Activated naive CD4-positive, alpha-beta T cell (primary cell): Measurements from ENCODE around the gene COL20A1.

Experiments
- DNase-seq, 4 experiments: peaks; one replicate each; lab custom pipeline; 2025; lab: John Stamatoyannopoulos, UW

Gene COL20A1

DNA sequence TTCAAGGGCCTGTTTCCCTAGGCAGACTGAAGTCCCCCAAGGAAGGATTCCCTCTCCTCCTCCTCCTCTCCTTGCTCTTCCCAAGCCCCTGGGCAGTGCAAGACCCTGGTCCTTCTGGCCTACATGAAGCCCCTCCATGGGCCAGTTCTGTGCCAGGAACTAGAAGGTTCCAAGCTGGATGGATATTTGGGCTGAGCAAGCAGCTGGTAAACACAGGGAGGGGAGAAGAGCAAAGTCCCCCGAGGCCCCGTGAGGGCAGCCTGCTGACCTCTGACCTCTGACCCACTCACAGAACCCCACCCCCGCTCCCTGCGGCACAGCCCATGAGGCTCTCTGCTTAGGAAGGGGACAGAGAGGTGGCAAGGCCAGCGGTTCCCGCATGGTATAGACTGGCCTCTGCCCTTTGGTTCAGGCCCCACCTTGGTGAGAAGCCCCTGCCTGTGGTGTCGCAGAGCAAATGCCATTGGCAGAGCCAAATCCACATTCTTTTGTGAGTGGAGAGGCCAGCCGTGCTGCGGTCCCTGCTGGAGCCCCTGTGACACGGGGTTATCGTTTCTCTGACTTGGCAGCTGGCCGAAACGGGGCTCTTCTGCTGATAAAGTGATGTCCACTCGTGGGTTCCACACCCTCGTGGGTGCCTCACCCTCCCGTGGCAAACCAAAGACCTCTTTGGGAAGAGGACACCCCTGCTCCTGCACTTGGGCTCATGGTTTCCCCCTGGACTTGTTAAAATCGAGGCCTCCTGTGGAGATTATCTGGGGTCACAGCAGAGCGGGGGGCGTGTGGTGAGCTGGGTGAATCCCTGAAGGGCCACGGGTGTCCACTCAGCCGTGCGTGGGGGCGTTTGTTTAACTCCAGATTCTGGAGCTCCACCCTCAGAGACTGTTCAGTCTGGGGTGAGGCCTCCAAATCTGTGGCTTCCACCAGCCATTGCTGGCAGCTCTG, 70.3 kb downstream of the COL20A1 start:
- DNase-seq: no peak

DNA sequence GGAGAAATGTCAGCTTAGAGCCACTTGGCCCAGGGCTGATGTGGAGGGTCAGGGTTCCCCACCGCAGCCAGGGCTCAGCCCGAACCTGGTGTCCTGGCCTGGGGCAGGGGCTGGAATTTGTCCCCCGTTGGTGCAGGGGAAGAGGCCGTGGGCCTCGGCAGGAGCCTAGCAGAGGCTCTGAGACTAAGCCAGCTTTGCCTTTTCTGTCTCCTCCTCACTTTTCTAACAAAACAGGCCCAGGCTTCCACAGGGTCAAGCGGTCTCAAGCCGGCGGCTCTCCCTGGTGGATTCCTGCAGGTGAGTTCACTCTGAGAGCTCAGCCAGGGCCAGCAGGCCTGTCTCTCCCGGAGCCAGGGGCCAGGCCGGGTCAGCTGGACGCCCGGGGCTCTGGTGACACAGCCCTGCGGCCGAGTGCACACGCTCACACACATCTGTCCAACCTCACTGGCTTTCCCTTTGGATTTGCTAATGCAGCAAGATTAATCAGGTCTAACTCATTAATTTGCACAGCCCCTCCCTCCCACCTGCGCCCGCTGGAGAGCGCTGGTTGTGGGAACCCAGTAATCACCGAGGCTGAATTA, 71.1 kb downstream of the COL20A1 start:
- DNase-seq: no peak

DNA sequence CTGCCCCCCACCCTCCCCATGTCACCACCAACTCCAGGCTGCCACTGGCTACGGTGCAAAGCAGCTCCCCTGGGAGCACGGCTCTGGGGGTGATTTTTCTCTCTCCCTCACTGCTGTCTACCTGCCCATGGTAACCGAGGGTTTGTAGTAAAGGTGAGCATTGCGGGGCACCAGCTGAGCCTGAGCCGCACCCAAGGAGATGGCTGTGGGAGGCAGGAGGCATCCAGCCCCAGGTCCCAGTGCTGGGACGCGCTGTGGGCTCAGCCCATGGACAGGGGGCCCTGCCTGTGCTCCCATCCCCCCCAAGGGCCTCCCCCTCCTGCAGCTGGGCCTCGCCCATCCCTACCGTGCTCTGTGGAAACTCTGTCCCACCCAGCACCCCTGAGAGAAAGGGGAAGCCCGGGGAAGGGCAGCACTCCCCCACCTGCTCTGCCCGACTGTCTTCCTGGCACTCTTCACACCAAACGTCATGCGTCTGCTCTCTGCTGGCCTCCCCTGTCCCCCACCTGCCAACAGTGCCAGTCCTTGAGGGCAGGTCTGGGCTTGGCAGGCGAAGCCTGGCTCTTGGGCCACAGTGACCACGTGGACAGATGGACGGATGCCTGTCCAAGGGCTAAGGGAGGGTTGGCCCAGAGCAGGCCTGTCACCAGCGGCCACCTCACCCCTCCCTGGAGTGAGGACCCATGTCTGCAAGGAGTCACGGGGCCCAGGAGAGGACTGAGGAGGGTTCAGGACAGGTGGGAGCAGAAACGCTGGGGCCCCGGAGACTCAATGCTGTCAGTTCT, 72.0 kb downstream of the COL20A1 start:
- DNase-seq: no peak

DNA sequence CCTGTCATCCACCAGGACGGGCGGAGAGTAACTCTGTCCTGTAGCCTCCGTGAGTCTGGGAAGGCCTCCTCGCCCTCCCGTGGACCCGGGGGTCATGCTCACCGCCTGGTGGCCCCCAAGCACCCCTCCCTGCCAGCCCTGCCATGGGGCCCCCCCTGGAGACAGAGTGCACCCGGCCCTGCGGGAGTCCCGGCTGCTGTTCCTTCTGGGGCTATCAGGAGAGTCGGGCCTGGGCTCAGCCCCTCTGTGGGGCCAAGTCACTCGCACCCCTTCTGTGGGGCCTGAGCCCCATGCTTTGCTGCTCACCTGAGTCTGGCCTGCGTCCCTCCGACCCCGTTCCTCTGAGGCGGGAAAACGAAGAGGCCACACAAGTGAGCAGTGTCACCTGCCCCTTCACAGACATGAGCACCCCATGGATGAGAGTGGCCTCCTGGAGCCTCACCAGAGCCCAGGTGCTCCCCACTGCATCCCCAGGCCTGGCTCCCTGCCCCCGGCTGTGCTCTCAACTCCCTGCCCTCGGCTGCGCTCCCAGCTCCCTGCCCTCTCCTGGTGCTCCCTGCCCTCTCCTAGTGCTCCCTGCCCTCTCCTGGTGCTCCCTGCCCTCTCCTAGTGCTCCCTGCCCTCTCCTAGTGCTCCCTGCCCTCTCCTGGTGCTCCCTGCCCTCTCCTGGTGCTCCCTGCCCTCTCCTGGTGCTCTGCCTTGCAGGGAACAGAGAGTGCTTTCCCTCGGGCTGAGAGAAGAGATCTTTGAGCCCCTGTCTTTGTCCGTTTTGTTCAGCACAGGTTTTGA, 72.8 kb downstream of the COL20A1 start:
- DNase-seq: no peak

DNA sequence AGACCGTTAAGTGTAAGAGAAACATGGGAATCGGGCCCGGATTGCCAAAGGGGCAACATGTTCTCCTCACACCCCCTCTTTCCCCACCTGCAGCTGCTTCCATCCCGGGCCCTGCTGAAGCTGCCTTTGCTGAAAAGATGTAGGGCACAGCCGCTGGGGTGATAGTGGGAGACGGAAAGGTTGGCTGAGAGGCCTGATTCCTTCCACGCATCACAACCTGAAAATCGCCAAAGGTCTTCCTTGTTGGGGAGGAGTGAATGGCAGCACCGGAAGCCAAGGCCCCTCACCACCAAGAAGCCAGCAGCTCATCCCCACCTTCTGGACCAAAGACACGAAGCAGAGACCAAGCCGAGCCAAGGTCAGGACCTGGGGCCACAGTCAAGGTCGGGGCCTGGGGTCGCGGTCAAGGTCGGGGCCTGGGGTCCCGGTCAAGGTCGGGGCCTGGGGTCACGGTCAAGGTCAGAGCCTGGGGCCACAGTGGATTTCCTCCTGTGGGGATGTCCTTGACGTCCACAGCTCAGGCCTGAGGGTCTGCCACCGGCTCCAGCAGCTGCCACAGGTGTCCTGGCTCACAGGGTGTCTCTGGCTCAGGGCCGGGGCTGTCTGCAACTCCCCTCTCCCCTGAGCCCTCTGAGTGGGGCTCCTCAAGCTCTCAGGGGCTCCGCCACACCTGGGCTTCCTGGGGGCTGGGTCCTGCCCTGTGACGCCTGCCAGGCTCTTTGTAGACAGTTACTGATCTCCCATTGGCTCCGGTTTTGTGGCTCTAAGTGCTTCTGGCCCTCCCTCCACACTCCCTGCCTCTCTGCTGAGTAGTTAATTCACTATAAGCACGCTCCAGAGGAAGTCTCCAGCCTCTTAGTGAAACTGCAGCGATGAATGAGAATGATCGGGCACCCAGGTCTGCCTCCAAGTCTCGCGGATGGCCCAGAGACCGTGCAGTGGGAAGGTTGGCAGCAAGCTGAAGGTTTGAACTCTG, 73.7 kb downstream of the COL20A1 start:
- DNase-seq: no peak

DNA sequence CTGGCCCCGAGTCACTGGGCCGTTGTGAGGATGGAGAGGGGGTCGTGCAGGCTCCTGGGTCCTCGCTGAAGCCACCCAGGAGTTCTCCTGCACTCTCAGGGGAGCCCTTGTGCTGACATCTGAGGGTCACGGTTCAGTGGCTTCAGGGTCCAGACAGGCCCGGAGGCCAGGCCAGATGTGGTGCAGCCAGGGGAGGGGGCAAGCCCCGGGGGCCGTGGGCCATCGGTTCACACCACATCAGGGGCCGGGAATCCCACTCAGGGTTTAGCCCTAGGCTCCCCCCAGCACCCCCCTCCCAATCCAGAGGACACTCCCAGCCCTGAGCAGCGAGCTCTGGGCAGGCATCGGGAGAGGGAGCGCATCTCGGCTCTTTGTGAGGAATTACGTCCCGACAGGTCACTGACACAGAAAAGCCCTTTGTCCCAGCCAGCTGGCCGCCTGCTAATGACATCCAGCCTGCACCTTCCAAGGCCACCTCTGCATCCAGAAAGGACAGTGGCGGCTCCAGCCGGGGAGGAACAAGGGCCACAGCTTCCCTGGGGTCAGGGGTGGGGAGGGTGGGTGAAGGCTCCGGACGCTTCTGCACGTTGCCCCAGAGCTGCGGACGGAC, 74.6 kb downstream of the COL20A1 start:
- no peak for DNase-seq

DNA sequence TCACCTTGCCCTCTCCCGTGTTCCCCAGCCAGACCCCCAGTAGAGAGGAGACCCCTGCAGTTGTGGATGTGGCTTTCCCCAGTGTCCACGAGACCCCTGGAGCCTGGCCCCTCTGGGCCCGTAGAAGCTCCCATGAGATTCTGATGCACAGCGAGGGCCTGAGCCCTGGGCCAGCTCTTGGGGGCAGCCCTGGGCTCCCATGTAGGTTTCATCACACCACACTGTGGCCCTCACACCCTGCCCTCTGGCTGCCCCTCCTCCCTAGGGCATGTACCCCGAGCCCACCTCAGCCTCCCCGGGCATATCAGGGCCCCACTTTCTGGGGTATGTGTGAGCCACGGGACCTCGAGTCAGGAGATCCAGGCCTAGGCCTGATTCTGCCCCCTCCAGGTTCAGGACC, 75.2 kb downstream of the COL20A1 start:
- no peak for DNase-seq

DNA sequence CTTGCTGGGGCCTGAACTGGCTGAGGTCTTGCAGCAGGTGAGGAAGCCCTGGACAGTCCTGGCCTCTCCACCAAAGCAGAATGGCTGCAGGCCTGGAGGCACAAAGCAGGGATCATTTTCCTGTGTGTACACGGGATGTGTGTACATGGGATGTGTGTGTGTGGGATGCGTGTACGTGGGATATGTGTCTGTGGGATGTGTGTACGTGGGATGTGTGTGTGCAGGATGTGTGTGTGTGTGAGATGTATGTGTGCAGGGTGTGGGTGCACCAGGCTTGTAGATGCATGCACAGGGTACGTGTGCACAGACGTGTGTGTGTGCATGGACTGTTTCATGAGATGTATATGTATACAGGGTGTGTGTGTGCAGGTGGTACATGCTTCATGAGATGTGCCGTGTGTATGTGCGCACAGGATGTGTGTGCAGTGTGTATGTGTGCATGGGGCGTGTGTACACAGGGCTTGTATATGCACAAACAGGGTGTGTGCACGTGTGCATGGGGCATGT, 76.1 kb downstream of the COL20A1 start:
- no peak for DNase-seq

DNA sequence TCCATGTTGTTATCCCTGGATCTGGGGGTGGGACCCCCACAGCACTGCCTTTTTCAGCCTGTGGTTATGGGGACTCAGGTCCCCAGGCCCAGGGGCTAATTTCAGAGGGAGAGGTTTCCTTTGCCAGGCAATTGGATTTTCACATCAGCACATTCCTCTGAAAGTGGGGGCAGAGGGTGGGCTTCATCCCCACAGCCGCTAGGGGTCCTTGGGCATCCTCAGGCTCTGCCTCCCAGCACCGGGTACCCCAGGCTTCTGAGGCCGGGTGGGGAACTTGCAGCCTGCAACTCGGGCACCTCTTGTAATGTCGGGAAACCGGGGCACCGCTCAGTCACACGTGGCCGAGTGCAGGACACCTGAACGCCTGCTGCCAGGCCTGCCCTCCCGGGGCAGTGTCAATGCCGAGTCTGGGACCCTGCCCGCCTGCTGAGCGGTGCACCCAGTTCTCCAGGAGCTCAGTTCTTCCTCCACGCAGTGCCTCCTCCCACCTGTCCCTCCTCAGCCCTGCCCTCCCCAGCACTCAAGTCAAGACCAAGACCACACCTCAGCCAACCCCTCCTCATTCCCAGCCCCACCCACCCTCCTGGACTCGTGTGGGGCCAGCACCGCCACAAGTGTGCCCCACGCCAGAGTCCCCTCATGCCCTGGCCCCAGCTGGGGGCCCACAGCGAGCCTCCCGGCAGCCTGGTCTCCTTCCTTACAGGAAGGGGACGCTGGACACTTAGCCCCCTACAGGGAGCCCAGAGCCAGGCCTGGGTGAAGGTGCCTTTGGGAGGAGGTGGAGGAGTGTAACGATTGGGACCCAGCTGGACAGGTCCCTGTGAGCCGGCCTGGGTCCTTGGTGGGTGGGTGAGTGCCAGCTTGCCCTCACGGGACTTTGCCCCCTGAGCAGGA, 77.0 kb downstream of the COL20A1 start:
- DNase-seq: no peak

DNA sequence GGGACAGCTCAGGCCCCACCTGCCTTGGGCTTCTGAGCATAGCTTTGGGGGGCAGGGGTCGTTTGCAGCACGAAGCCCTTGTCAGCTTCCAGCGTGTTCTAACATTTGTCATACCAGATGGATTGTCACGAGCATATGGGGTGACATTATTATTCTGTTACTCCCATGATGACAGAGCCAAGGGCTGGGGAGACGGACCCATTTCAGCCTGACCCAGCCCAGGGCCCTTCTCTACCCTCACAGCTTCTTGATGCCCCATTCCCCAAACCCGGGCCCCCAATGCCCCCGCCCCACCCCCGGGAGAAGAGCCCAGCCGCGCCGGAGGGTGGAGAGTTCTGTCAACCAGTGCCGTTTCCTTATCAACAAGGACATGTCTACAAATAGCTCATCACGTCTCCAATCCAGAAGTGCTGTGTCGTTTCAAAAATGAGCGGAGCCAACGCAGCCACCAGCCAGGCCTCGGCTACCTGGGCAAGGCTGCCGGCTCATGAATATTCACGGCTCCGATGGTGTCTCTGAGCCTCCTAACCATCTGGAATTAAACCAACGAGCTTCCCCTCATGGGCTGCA, 77.7 kb downstream of the COL20A1 start:
- no peak for DNase-seq

DNA sequence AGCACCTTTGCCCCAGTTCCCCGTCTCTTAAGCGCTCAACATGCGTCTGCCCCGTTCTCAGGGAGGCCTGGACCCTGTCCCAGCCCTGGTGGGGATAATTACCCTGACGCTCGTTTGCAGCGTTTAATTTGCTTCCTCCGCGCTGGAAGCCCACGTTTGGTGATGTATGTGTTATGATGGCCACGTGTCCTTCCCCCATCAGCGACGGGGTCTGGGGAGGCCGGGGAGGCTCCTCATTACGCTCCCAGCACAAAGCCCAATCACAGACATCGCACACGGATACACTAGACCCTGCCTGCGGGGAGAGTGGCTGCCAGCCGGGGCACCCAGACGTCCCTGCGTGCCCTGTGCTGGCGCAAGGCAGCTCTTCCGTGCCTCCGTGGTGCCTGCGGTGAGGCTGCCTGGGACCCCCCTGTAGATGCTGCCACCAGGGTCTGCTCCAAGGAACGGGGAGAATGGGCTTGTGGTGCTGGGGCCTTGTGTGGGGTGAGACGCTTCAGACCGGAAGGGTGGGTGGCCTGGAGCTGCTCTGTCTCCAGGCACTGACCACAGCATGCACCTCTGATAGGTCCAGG, 78.4 kb downstream of the COL20A1 start:
- no peak for DNase-seq

DNA sequence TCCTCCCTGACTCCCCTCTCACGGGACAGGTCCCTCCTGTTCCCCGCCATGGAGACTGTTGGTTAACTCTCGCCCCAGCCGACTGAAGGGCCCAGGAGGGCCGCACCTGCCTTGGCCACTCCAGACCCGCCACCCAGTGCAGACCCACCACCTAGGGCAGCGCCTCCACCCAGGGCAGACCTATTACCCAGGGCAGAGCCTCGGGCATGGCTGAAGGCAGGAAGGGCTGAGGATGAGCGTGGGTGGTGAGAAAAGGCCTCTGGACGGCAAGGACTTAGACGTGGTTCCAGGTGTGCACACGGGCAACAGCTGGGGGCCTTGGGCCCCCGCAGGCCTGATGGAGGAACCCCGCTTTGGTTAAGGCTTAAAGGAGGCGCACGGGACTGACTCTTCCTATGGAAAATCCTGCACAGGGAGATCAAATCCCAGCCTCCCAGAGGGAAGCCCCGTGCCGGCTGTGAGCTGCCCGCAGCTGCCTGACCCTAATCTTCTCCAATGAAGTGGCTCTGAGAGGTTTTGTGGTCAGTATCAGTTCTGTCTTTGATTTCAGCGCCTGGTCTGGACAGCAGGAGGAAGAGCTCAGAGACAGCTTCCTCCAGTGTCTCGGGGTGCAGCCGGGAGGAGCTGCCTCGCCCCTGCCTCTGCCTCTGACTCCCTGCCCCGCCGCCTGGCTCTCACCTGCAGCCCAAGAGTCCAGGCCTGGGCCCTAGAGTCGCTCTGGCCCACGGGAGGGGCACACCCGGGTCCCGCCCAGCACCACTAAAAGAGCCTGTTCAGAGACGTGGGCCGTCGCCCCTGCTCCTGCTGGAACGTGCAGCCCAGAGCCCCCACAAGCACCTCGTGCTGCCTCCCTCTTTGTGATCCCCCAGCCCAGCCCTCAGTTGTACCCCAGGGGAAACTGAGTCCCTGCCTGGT, 80.2 kb downstream of the COL20A1 start:
- no peak for DNase-seq

DNA sequence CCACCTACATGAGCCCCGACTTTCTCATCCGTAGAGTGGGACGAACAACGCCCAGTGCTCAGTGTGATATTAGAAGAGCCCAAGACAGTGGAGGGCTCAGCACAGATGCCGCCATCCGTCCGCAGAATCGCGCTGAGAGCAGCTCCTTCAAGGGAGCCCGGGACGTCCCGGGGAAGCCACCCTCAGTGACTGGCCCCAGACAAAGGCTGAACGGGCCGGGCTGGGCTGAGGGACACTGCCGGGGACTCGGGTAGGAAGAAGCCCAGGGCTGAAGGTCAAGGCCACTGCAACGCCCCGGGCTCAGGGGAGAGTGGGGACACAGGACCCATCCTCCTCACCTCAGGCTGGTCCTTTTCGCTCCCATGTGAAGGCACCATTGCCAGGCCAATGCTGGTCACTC, 81.0 kb downstream of the COL20A1 start:
- no peak for DNase-seq

DNA sequence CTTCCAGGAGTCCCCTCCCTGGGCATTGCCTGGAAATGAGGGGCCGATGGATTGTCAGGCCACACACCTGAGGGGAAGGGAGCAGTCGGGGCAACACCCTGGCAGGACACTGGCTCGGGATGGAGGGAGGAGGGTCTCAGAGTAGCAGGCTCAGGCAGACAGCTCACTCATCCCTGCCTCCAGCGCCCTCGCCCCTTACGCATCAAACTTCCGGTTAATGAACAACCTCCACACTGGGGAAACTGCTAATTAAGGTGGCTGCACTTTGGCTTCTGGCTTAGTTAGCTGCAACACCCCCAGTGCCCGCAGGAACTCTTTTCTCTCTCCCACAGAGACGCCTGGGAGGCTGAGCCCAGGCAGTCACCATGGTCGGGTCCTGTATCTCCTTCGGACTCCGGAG, 81.5 kb downstream of the COL20A1 start:
- DNase-seq: no peak

DNA sequence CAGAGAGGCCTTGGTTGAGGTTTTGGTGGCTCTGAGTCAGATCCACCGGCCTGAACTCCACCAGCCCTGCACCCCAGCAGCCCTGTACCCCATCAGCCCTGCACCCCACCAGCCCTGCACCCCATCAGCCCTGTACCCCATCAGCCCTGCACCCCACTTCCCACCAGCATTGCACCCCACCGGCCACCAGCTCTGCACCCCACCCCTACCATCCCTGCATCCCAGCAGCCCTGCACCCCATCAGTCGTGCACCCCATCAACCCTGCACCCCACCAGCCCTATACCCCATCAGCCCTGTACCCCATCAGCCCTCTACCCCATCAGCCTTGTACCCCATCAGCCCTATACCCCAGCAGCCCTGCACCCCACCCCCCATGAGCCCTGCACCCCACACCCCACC, 82.5 kb downstream of the COL20A1 start:
- DNase-seq: no peak

DNA sequence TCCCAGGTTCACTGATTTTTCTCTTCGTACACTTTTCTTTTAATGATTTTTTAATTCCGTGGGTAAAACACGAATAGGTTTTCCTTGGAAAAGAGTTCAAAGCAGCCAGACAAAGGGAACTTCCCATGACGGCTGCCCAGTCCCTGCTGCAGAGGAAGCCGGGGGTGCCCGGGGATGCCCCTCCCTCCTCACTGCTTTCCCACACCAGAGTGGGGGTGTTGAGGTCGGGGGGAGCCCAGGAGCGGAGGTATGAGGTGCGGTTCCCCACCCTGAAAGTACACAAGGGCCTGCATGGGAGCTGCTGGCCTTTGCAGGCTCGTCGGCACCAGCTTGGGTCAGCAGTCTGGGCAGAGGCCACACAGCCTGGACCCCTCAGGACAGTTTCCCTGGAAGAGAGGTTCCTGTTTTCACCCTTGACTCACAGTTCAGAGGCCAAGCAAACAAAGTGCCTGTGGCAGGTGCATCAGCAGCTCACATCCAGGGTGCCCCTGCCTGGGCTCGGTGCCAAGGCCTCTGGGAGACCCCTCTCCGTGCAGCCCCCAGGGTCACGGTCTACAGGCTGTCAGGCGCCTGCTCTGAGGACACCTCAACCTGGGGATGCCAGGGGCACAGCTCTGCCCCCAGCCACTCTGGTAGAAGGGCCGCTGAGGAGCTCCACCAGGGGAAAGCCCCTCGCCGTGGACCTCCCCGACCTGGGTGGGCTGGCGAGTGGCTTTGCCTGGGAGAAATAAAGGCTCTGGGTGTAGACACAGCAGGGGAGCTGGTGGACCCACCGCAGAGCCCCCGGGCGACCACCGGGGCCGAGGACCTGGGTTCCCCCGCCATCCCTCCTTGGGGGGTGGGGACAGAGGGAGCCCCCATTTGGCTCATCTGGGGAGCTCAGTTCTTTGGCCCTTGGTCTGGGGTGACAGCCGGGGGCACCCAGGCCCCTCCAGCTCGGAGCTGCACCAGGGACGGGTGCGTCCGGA, 83.6 kb downstream of the COL20A1 start:
- DNase-seq: no peak
